Natural killer cell treated with Interleukin-12 subunit alpha and Interleukin-12 subunit beta and Interleukin-15 and Interleukin-18, amount 100 ng/mL, for 72 hours (primary cell): Measurements from ENCODE around the gene SIGLEC11. TPM values are rescaled to one million over a fixed set of nuclear protein-coding genes. Genes with fewer than 3 reads are reported as not detected.
A peak's percentile ranks its signal among the peaks of the same experiment; 100 is the strongest.
"Not testable (repeated sequence)": the region's sequence is repeated elsewhere in the genome, so short reads cannot be mapped to it uniquely, and the experiment has no call there.

Experiments
- ATAC-seq, 2 donors: fragments of 150-1000 bp; cut with Tn5 transposase in 1 of 2; sonication (Bioruptor Pico), chemical (Tn5 transposase) in 1 of 2; 2 replicates each; pipeline ENCODE4 v1.10.0; 2021
- DNase-seq: peaks from one replicate; pipeline ENCODE4 v3.0.0; 2022; ENCODE audit warnings: low spot score
- H3K27ac Mint-ChIP-seq, 2 donors: 1 replicate in 1 of 2; 2 replicates in 1 of 2; pipeline ENCODE4 v1.8.0; 2022; ENCODE audit warnings: mixed read lengths in 2 of 2, mild to moderate bottlenecking in 1 of 2, moderate library complexity in 1 of 2
- H3K27me3 Mint-ChIP-seq, 2 donors: 1 replicate in 1 of 2; 2 replicates in 1 of 2; pipeline ENCODE4 v1.8.0; 2022; ENCODE audit warnings: mixed read lengths in 2 of 2
- H3K36me3 Mint-ChIP-seq: one replicate; pipeline ENCODE4 v1.8.0; 2022; ENCODE audit warnings: mixed read lengths
- H3K4me1 Mint-ChIP-seq, 2 donors: 1 replicate in 1 of 2; 2 replicates in 1 of 2; pipeline ENCODE4 v1.8.0; 2022; ENCODE audit warnings: low read depth in 2 of 2, mixed read lengths in 2 of 2, mild to moderate bottlenecking in 1 of 2
- H3K4me3 Mint-ChIP-seq: one replicate; pipeline ENCODE4 v1.8.0; 2022; ENCODE audit warnings: mixed read lengths
- H3K9me3 Mint-ChIP-seq: 2 replicates; pipeline ENCODE4 v1.8.0; 2022; ENCODE audit warnings: mixed read lengths
- total RNA-seq, 2 donors: library from RNA; stranded (reverse); gene quantifications; one replicate each; pipeline ENCODE4 v1.2.3, GENCODE V29; 2022

SIGLEC11 gene
- total RNA-seq, 2 donors from 2014 or later: not detected

- Mint-ChIP-seq H3K9me3 (no peaks in the 10 kb centered on the region), H3K36me3 (peaks cover 4% of the 10 kb centered on the region), H3K4me3 (no peak overlapping the region), H3K27ac (no peak overlapping the region), H3K4me1 (peaks cover 0 to 15% of the 10 kb centered on the region in 2 donors), H3K27me3 (no peaks in the 10 kb centered on the region)
- DNase-seq (no peak), ATAC-seq (no peak)
Measured at GRCh38 chr19:49973987-49974386, 13.0 kb upstream of the SIGLEC11 start.

GRCh38 chr19:49972841-49973240 is 11.9 kb upstream of the SIGLEC11 start:
- H3K4me1 Mint-ChIP-seq: peaks cover 0 to 15% of the 10 kb centered on the region in 2 donors
- ATAC-seq (no peak), DNase-seq (no peak)
- no peaks in the 10 kb centered on the region for H3K27me3 Mint-ChIP-seq
- no peak overlapping the region for H3K27ac Mint-ChIP-seq
- no peak overlapping the region for H3K4me3 Mint-ChIP-seq
- H3K9me3 Mint-ChIP-seq: no peaks in the 10 kb centered on the region
- H3K36me3 Mint-ChIP-seq: peaks cover 4% of the 10 kb centered on the region

GRCh38 chr19:49971991-49972411 is 11.0 kb upstream of the SIGLEC11 start:
- Mint-ChIP-seq H3K36me3 (peaks cover 4% of the 10 kb centered on the region), H3K4me1 (peaks cover 0 to 15% of the 10 kb centered on the region in 2 donors), H3K9me3 (no peaks in the 10 kb centered on the region), H3K27ac (no peak overlapping the region), H3K27me3 (no peaks in the 10 kb centered on the region), H3K4me3 (no peak overlapping the region)
- ATAC-seq: no peak
- no peak for DNase-seq

GRCh38 chr19:49969355-49969754 is 8.4 kb upstream of the SIGLEC11 start:
- not testable (repeated sequence) for DNase-seq, H3K9me3 Mint-ChIP-seq, H3K27me3 Mint-ChIP-seq, H3K36me3 Mint-ChIP-seq, H3K4me3 Mint-ChIP-seq, H3K27ac Mint-ChIP-seq
- peak in 1 of 2 donors; percentile 4 for ATAC-seq
- H3K4me1 Mint-ChIP-seq: peaks cover 6 to 11% of the 10 kb centered on the region in 2 donors

GRCh38 chr19:49968279-49968922 is 7.4 kb upstream of the SIGLEC11 start:
- H3K36me3 Mint-ChIP-seq: no peaks in the 10 kb centered on the region
- peaks cover 6 to 7% of the 10 kb centered on the region in 2 donors for H3K4me1 Mint-ChIP-seq
- H3K4me3 Mint-ChIP-seq: no peak overlapping the region
- DNase-seq (peak; percentile 32), ATAC-seq (no peak)
- H3K9me3 Mint-ChIP-seq: no peaks in the 10 kb centered on the region
- H3K27me3 Mint-ChIP-seq: peaks cover 2 to 4% of the 10 kb centered on the region in 2 donors
- H3K27ac Mint-ChIP-seq: no peak overlapping the region

GRCh38 chr19:49959892-49960291 is 1.1 kb downstream of the SIGLEC11 start:
- H3K27me3 Mint-ChIP-seq: peaks cover 9 to 15% of the 10 kb centered on the region in 2 donors
- not testable (repeated sequence) for H3K9me3 Mint-ChIP-seq, H3K4me3 Mint-ChIP-seq, H3K4me1 Mint-ChIP-seq, H3K27ac Mint-ChIP-seq, H3K36me3 Mint-ChIP-seq
- DNase-seq: peak; percentile 18
- peak in 1 of 2 donors; percentile 34 for ATAC-seq

- ATAC-seq, H3K4me1 Mint-ChIP-seq, H3K36me3 Mint-ChIP-seq, H3K9me3 Mint-ChIP-seq, H3K4me3 Mint-ChIP-seq, H3K27ac Mint-ChIP-seq: not testable (repeated sequence)
- peak; percentile 20 for DNase-seq
- H3K27me3 Mint-ChIP-seq: peaks cover 15 to 20% of the 10 kb centered on the region in 2 donors
Measured at GRCh38 chr19:49958596-49958995, 2.4 kb downstream of the SIGLEC11 start.

GRCh38 chr19:49958144-49958543 is 2.8 kb downstream of the SIGLEC11 start:
- peak in 1 of 2 donors; percentile 20 for ATAC-seq

GRCh38 chr19:49957262-49957915 is 3.6 kb downstream of the SIGLEC11 start:
- no peaks in the 10 kb centered on the region for H3K9me3 Mint-ChIP-seq
- peak; percentile 55 for DNase-seq
- H3K4me1 Mint-ChIP-seq: peaks cover 8 to 9% of the 10 kb centered on the region in 2 donors
- H3K27ac Mint-ChIP-seq: no peak overlapping the region
- ATAC-seq: no peak
- H3K27me3 Mint-ChIP-seq: peaks cover 19 to 23% of the 10 kb centered on the region in 2 donors
- H3K4me3 Mint-ChIP-seq: no peak overlapping the region
- no peaks in the 10 kb centered on the region for H3K36me3 Mint-ChIP-seq

More at GRCh38 chr19:49958144-49958543, 2.8 kb downstream of the SIGLEC11 start:
- peak; percentile 48 for DNase-seq
- H3K27ac Mint-ChIP-seq, H3K9me3 Mint-ChIP-seq, H3K4me1 Mint-ChIP-seq, H3K36me3 Mint-ChIP-seq, H3K4me3 Mint-ChIP-seq: not testable (repeated sequence)
- peaks cover 16 to 20% of the 10 kb centered on the region in 2 donors for H3K27me3 Mint-ChIP-seq

GRCh38 chr19:49956115-49956495 is 4.9 kb downstream of the SIGLEC11 start:
- DNase-seq (peak; percentile 38), ATAC-seq (no peak)
- H3K27me3 Mint-ChIP-seq: peaks cover 22 to 23% of the 10 kb centered on the region in 2 donors
- H3K9me3 Mint-ChIP-seq: no peaks in the 10 kb centered on the region
- no peak overlapping the region for H3K27ac Mint-ChIP-seq
- H3K4me1 Mint-ChIP-seq: peaks cover 8 to 9% of the 10 kb centered on the region in 2 donors
- no peak overlapping the region for H3K4me3 Mint-ChIP-seq
- H3K36me3 Mint-ChIP-seq: no peaks in the 10 kb centered on the region

GRCh38 chr19:49954933-49955332 is 6.0 kb downstream of the SIGLEC11 start:
- peaks cover 22 to 23% of the 10 kb centered on the region in 2 donors for H3K27me3 Mint-ChIP-seq
- H3K36me3 Mint-ChIP-seq: no peaks in the 10 kb centered on the region
- H3K4me1 Mint-ChIP-seq: peaks cover 8 to 9% of the 10 kb centered on the region in 2 donors
- H3K9me3 Mint-ChIP-seq: no peaks in the 10 kb centered on the region
- no peak overlapping the region for H3K4me3 Mint-ChIP-seq
- DNase-seq (peak; percentile 8), ATAC-seq (no peak)
- no peak overlapping the region for H3K27ac Mint-ChIP-seq

- ATAC-seq: no peak
Measured at GRCh38 chr19:49954092-49954829, 6.7 kb downstream of the SIGLEC11 start.

GRCh38 chr19:49953416-49953815 is 7.6 kb downstream of the SIGLEC11 start:
- H3K27ac Mint-ChIP-seq: peak overlapping the region in 1 of 2 donors; percentile 30
- H3K4me1 Mint-ChIP-seq: peaks cover 8 to 9% of the 10 kb centered on the region in 2 donors
- ATAC-seq (no peak), DNase-seq (peak; percentile 12)
- no peaks in the 10 kb centered on the region for H3K9me3 Mint-ChIP-seq
- no peaks in the 10 kb centered on the region for H3K36me3 Mint-ChIP-seq
- H3K4me3 Mint-ChIP-seq: no peak overlapping the region
- H3K27me3 Mint-ChIP-seq: peaks cover 22 to 23% of the 10 kb centered on the region in 2 donors

More at GRCh38 chr19:49954092-49954829, 6.7 kb downstream of the SIGLEC11 start:
- Mint-ChIP-seq H3K4me3 (no peak overlapping the region), H3K4me1 (peaks cover 8 to 9% of the 10 kb centered on the region in 2 donors), H3K27me3 (peaks cover 22 to 23% of the 10 kb centered on the region in 2 donors), H3K36me3 (no peaks in the 10 kb centered on the region), H3K27ac (no peak overlapping the region), H3K9me3 (no peaks in the 10 kb centered on the region)
- peak; percentile 39 for DNase-seq

- peaks cover 8 to 9% of the 10 kb centered on the region in 2 donors for H3K4me1 Mint-ChIP-seq
- no peaks in the 10 kb centered on the region for H3K36me3 Mint-ChIP-seq
- ATAC-seq (no peak), DNase-seq (peak; percentile 26)
- peak overlapping the region in 1 of 2 donors; percentile 30 for H3K27ac Mint-ChIP-seq
- peaks cover 22 to 23% of the 10 kb centered on the region in 2 donors for H3K27me3 Mint-ChIP-seq
- no peaks in the 10 kb centered on the region for H3K9me3 Mint-ChIP-seq
- H3K4me3 Mint-ChIP-seq: no peak overlapping the region
Measured at GRCh38 chr19:49952906-49953305, 8.1 kb downstream of the SIGLEC11 start.
